Breast epithelium (tissue), 4 donors: Measurements from ENCODE around the gene UFD1. TPM values are rescaled to one million over a fixed set of nuclear protein-coding genes. Genes with fewer than 3 reads are reported as not detected.

ENCODE experiments used
- DNase-seq, 2 donors: peaks; one replicate each; pipeline ENCODE4 v3.0.0-alpha.2; 2019; ENCODE audit warnings: low spot score in 2 of 2
- H3K27ac ChIP-seq, 2 donors: fragments of 200-600 bp; sonication (generic) in 1 of 2; one replicate each; pipeline ENCODE4 v1.5.1; 2016 to 2019; ENCODE audit warnings: mild to moderate bottlenecking in 1 of 2
- H3K27me3 ChIP-seq, 2 donors: fragments of 200-600 bp; sonication (generic) in 1 of 2; one replicate each; pipeline versions ENCODE4 v1.5.1 to v1.6.0; 2017 to 2019; ENCODE audit warnings: control low read depth in 1 of 2, mild to moderate bottlenecking in 1 of 2
- H3K36me3 ChIP-seq: fragments of 200-600 bp; one replicate; pipeline ENCODE4 v1.5.1; 2019
- H3K4me1 ChIP-seq, 2 donors: fragments of 200-600 bp; sonication (generic); one replicate each; pipeline ENCODE4 v1.5.1; 2016 to 2019; ENCODE audit warnings: control low read depth in 1 of 2
- H3K4me3 ChIP-seq, 3 donors: fragments of 200-600 bp; sonication (generic); 1 replicate in 2 of 3; 2 replicates in 1 of 3; pipeline ENCODE4 v1.5.1; 2016 to 2019; ENCODE audit warnings: mild to moderate bottlenecking in 3 of 3, moderate library complexity in 2 of 3
- H3K9me3 ChIP-seq, 2 donors: fragments of 200-600 bp; sonication (generic) in 1 of 2; one replicate each; pipeline ENCODE4 v1.5.1; 2016 to 2019; ENCODE audit warnings: control low read depth in 1 of 2
- POLR2A ChIP-seq: fragments of 450-650 bp; IDR thresholded peaks from one replicate; pipeline ENCODE4 v1.6.1; 2016; ENCODE audit warnings: antibody characterized with exemption, mild to moderate bottlenecking, moderate library complexity
- POLR2AphosphoS5 ChIP-seq, 3 donors: sonication (generic); formaldehyde crosslinking; IDR thresholded peaks; one replicate each; pipeline ENCODE4 v1.6.1; 2017; ENCODE audit warnings: antibody characterized with exemption in 3 of 3
- intact Hi-C: fragments of 100-400 bp; cut with DNase I; formaldehyde crosslinking; loops from one replicate; pipeline ENCODE4 v1.15.1; 2023; ENCODE audit warnings: low total_unique reads
- total RNA-seq, 3 donors: library from RNA; depleted of rRNA; stranded (reverse); fragments of >200 nt; gene quantifications; one replicate each; pipeline ENCODE4 v1.1.0, GENCODE V29; 2016
- TF ChIP-seq, protein P1 (sequence below), 3 donors: fragments of 450-650 bp; IDR thresholded peaks; one replicate each; pipeline ENCODE4 v1.5.1; 2016 to 2017; ENCODE audit warnings: antibody characterized with exemption in 3 of 3, mild to moderate bottlenecking in 3 of 3, moderate library complexity in 3 of 3

Gene UFD1
- total RNA-seq, 3 donors from 2014 or later: 30.8 to 51.0 (median 31.8) TPM

GRCh38 chr22:19400881-19401280, 78.1 kb downstream of the UFD1 start:
- DNase-seq: no peak
- Histone ChIP-seq H3K4me1 (no peaks in the 10 kb centered on the region), H3K36me3 (no peaks in the 10 kb centered on the region), H3K27ac (no peak overlapping the region), H3K9me3 (no peaks in the 10 kb centered on the region), H3K27me3 (no peaks in the 10 kb centered on the region), H3K4me3 (no peak overlapping the region)
- TF ChIP-seq POLR2A (no peak), POLR2AphosphoS5 (IDR thresholded peaks at IDR 0.05) (no peak)
- TF ChIP-seq, protein P1, sequence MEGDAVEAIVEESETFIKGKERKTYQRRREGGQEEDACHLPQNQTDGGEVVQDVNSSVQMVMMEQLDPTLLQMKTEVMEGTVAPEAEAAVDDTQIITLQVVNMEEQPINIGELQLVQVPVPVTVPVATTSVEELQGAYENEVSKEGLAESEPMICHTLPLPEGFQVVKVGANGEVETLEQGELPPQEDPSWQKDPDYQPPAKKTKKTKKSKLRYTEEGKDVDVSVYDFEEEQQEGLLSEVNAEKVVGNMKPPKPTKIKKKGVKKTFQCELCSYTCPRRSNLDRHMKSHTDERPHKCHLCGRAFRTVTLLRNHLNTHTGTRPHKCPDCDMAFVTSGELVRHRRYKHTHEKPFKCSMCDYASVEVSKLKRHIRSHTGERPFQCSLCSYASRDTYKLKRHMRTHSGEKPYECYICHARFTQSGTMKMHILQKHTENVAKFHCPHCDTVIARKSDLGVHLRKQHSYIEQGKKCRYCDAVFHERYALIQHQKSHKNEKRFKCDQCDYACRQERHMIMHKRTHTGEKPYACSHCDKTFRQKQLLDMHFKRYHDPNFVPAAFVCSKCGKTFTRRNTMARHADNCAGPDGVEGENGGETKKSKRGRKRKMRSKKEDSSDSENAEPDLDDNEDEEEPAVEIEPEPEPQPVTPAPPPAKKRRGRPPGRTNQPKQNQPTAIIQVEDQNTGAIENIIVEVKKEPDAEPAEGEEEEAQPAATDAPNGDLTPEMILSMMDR (IDR thresholded peaks at IDR 0.05): no peak
- intact Hi-C loops: no loop called here

Other genes starting within 250 kb of the UFD1 start
- 10 to 100 TPM in 1 of 3 donors, 1 to 10 TPM in 2; 2.8 to 27.0 (median 8.2) TPM for gene CLTCL1, start 187.5 kb downstream of the UFD1 start, total RNA-seq
- 10 to 100 TPM; 13.5 to 22.9 (median 18.4) TPM for gene HIRA, start 47.5 kb downstream of the UFD1 start, total RNA-seq
- gene MRPL40, start 46.6 kb downstream of the UFD1 start, total RNA-seq: 10 to 100 TPM; 25.3 to 36.0 (median 31.8) TPM
- 100 to 1,000 TPM in 1 of 3 donors, 10 to 100 TPM in 2; 46.7 to 111 (median 54.4) TPM for gene C22orf39, start 31.5 kb downstream of the UFD1 start, total RNA-seq
- gene CDC45, start 727 bp upstream of the UFD1 start, total RNA-seq: under 1 TPM in 1 of 3 donors, not detected in 2; 0.48 TPM
- gene CLDN5, start 45.2 kb upstream of the UFD1 start, total RNA-seq: 100 to 1,000 TPM in 1 of 3 donors, 10 to 100 TPM in 2; 65.0 to 301 (median 65.1) TPM
- gene SEPTIN5, start 235.3 kb upstream of the UFD1 start, total RNA-seq: 10 to 100 TPM in 2 of 3 donors, 1 to 10 TPM in 1; 5.4 to 33.8 (median 18.4) TPM
- 1 to 10 TPM; 1.3 to 6.2 (median 2.9) TPM for gene GP1BB, start 244.3 kb upstream of the UFD1 start, total RNA-seq